HG03108 (cell line): ENCODE measurements around the gene REV3L.
"Not testable (repeated sequence)": the region's sequence is repeated elsewhere in the genome, so short reads cannot be mapped to it uniquely, and the experiment has no call there.

Experiments used
- ATAC-seq: cut with Tn5 transposase; IDR thresholded peaks from one replicate; pipeline ENCODE4 v1.9.1; 2021; ENCODE audit warnings: moderate library complexity; ENCODE audit not compliant: unreplicated experiment

Gene REV3L

DNA sequence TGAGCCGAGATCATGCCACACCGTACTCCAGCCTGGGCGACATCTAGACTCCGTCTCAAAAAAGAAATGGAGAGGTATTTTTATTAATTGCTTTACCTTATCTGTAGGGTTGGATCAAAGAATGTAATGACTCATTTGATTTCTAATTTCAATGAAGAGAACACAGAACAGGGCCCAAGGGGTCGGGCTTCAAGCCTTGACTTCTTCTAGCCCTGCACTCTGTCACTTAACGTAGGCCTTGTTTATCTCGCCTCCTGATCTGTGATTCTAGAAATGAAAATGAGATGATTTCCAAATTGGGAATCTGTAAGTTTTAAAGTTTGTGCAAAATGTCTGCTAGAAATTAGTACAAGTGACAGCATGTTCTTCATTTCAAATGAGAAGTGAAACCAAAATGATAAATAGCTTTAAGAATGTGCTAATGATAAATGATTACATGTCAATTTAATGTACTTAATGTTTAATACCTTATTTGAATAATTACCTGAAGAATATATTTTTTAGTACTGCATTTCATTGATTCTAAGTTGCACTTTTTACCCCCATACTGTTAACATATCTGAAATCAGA, 215.2 kb downstream of the REV3L start:
- ATAC-seq = no peak

DNA sequence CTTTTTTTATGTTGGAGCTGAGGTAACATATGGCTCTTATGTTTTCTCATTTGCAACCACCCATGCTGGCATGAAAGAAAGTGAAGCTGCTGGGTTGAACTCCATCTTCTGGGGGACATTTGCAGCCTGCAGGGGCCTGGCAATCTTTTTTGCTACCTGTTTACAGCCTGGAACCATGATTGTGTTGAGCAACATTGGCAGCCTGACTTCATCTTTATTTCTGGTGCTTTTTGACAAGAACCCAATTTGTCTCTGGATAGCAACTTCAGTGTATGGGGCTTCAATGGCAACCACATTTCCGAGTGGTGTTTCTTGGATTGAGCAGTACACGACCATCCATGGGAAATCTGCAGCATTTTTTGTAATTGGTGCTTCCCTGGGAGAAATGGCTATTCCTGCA, 216.7 kb downstream of the REV3L start:
- no peak for ATAC-seq

DNA sequence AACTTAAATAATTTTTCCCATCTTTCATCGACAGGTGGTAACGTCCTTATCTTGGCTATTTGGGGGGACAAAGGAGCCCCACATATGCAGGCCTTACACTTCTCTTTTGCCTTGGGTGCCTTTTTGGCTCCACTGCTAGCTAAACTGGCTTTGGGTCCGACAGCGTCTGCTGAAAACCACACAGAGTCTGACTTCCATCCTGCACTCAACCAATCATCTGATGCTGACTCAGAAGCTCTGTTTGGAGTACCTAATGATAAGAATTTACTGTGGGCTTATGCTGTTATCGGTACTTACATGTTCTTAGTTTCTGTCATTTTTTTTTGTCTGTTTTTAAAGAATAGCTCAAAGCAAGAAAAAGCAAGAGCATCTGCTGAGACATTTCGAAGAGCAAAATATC, 217.2 kb downstream of the REV3L start:
- ATAC-seq = no peak

DNA sequence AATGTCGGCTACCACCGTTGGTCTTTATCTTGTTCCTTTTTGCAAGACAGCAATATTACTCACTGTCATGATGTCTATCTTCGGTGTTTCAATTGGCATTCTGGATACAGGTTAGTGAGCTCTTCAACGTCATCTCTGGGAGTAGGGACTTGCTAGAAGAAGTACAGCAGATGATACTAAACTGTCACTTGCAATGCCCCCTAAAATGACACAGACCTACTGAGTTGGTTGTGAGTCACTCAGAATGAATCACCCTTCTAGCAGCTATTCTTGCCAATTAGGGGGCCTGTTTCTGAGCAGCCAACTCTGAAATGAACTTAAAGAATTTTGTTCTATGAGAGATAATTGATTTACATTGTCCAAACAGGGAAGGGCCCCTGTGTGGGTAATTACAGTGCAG, 219.2 kb downstream of the REV3L start:
- no peak for ATAC-seq

DNA sequence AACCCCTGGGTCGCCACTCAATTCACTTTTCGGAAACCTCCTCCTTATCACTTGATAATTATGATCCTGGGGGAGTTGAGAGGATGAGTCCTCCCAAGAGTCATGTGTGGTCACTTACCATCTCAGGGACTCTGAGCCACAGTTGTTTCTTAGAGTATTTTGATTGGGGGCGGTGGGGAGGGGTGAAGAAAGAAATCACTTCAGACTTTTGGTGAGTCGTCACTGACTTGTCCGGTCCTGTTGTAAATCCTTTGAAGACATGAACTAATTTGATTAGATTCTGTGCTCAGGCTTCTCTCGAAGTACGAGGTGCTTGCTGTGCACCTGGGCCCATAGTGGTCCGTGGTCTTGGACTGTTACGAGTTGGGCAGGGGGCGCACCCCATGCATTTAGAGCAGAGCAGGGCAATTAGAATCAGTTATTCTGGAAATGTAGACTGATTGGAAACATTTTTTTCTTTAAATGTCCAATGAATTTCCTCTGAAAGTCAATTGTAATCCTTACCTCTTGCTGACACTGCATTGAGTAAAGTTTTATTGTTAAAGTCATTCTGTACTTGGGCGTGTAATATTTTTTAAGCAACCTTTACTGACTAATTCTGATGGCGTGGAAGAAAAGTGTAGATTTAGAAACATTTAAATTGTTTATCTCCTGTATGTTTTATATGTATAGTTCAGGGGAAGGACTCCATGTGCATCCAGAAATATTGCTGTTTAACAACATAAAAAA, 222.3 kb downstream of the REV3L start:
- ATAC-seq = no peak

DNA sequence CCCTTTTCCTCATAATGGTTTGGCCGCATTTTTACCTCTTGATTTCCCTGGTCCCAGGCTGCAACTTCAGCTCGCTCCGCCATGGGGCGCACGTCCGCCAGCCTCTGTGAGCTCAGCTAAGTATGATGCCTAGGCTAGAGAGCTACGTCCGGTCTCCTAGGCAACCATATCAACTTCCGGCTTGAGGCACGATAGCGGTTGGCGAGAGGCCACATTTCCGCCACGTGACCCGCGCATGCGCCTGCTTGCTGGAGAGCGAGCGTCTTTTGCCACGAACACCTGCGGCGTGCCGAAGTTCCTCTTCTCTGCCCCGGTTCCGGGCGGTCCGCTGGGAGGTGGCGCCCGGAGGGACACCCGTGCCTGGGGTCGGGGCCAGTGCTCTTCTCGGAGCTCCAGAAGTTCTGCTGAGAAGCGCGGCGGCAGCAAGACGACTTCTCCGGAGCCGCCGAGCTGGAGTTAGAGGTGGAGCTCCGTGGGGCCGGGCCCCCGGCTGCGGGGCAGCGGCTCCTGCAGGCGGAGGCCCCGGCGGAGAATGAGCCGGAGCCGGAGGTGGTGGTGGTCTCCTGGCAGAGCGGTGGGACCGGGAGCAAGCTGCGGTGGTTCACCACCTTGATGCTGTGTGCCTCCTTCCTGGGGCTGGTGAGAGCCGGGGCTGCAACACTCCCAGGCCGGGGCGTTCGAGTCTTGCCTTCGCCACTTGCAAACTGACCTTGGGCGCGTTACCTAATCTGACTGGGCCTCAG, 223.8 kb downstream of the REV3L start:
- ATAC-seq = peak; percentile 97

DNA sequence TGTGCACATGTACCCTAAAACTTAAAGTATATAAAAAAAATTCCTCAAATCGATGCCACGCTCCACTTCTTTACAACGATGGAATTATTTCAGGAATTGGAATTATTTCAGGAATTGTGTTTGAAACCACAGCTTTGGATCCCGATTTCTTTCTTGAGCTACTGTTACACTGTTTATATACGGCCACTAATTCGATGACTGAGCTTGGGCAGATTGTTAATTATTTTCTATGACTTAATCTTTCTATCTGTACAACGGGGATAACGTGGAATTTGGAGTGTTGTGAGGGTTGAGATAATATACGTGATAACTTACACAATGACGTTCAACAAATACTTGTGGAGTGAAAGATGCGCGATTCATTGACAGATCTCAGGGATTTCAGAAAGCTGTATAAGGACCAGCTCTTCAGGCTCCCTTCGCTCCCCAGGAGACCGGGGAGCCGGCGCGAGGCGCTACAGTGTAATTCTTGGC, 224.4 kb downstream of the REV3L start:
- no peak for ATAC-seq

DNA sequence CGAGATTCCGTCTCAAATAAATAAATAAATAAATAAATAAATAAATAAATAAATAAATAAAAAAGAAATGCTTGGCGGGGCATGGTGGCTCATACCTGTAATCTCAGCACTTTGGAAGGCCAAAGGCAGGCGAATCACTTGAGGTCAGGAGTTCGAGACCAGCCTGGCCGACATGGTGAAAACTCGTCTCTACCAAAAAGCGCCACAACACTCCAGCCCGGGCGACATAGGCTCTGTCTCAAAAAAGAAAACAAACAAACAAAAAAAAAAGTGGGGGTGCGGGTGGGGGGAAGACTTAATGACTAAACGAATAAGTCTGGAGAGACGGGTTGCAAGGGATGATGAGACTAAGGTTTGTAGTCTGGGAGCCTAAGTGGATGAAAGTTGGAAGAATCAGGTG, 225.0 kb downstream of the REV3L start:
- no peak for ATAC-seq

DNA sequence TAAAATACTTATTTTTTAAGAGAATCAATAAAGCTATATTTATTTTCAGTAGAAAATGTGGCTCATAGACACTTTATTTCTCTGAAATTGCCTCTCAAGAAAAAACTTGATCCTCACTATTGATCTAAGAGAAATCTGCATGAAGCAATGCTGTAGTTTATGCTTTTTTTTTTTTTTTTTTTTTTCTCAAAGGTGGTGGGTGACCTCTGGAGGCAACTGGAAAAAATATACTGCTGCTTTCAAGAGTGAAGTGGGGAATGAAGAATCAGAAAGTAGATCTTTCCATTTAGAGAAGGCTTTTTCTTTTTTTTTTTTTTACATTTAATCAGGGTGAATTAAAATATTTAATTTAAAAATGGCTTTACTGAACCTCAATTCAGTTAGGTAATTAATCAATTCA, 226.4 kb downstream of the REV3L start:
- no peak for ATAC-seq

DNA sequence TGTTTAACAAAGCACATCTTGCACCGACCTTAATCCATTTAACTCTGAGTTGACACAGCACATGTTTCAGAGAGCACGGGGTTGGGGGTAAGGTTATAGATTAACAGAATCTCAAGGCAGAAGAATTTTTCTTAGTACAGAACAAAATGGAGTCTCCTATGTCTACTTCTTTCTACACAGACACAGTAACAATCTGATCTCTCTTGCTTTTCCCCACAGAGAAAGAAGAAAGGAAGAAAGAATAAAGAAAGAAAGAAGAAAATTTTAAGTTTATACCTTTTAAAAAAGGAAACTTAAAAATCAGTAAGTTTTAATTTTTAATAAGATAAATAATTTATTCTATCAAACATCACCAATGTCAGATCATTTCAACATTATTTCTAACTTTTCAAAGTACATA, 227.2 kb downstream of the REV3L start:
- ATAC-seq = not testable (repeated sequence)

DNA sequence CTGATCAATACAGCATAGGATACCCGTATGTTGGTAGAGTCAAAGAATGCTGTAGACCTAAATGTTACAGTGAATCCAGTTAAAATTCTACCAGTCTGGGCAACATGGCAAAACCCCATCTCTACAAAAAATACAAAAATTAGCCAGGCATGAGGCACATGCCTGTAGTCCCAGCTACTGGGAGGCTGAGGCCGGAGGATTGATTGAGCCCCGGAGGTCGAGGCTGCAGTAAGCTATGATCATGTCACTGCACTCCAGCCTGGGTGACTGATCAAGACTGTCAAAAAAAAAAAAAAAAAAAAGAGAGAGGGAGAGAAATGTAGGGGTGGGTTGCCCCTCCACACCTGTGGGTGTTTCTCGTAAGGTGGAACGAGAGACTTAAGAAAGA, 228.2 kb downstream of the REV3L start:
- ATAC-seq = no peak

DNA sequence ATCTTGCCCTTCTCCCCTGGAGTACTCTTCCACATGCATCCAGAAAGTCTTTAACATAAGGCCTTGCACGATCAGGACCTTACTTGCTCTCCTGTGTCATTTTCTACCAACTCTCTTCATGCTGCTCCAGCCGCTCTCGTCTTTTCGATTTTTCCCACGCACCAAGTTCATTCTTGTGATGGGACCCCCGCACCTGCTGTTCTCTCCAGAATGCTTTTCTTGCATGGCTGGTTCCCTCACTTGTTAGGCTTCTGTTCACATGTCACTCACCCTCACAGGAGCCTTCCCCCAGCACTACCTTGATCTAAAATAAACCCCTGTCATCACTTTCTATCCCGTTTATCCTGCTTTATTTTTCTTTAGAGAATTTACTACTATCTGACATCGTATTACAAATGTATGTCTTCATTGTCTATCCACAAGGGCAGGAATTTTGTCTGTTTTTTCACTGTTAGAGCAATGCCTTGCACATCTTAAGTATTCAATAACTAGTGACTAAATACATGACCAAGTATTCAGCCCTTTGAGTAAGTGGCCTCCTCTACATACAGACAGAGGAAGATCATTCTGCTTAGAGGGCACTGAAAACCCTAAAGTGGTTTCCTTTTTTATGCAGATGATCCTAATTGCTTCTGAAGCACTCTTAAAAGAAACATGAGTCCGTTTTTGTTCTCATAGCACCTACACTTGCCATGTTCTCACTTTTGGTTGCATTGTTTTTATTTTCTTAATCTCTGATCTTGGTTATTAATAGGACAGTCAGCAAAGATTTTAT, 228.8 kb downstream of the REV3L start:
- ATAC-seq = no peak

DNA sequence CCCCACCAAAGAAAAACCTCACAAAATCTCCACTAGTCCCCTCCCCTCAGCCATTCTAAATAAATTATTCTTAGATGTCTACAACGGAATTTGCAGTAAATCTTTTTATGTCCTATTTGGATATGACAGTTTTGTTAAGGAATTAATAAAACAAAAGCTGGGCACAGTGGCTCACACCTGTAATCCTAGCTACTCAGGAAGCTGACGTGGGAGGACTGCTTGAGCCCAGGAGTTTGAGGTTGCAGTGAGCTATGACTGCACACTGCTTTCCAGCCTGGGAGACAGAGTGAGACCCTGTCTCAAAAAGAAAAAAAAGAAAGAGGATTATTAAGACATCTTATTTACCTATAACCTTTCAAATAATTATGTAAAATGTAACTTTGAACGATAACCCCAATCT, 230.3 kb downstream of the REV3L start:
- no peak for ATAC-seq

DNA sequence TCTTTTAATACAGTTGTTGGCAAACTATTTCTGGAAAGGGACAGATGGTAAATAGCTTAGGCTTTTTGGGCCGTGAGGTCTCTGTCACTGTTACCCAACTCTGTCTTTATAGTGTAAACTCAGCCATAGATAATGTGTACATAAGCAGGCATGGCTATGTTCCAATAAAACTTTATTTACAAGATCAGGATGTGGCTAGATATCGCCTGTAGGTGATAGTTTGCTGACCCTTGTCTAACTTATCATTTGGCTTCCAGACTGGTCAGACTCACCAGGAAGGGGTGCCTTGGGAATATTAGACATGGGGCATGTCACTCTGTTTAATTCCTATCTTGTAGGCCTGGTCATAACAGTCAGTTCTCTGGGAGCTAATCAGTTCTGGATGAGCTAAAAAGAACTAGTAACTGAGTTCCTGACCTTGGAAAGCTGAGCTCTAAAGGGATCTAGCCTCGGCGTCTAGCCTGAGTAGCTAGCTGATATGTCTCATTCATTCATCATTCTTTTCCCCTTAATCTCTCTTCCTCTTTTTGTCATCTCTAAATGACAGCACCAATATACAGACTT, 232.1 kb downstream of the REV3L start:
- ATAC-seq = no peak
